CD4-positive, alpha-beta T cell treated with Interleukin-12 subunit alpha and Interleukin-12 subunit beta, for 1 hour (primary cell): ENCODE results near the gene ELAVL3.

Experiments used
- DNase-seq: peaks from one replicate; pipeline ENCODE4 v3.0.0-alpha.2; 2020

Gene ELAVL3

GRCh38 chr19:11405846-11406643 lies 74.8 kb downstream of the ELAVL3 start:
- DNase-seq = peak; percentile 33

- no peak for DNase-seq
These were observed 76.1 kb downstream of the ELAVL3 start for GRCh38 chr19:11404588-11405222.

- DNase-seq = no peak
These were observed 78.9 kb downstream of the ELAVL3 start for GRCh38 chr19:11401808-11402543.
